Sigmoid colon (tissue), 7 donors: ENCODE measurements around the gene OLFML2B. TPM values are rescaled to one million over a fixed set of nuclear protein-coding genes. Genes with fewer than 3 reads are reported as not detected.
"Not testable (repeated sequence)": the region's sequence is repeated elsewhere in the genome, so short reads cannot be mapped to it uniquely, and the experiment has no call there.

Experiments used
- DNase-seq: peaks from one replicate; pipeline ENCODE4 v3.0.0-alpha.2; 2019
- H3K27ac ChIP-seq, 4 donors: fragments of 200-600 bp; sonication (generic); one replicate each; pipeline ENCODE4 v1.5.1; 2016 to 2019; ENCODE audit warnings: mild to moderate bottlenecking in 1 of 4
- H3K27me3 ChIP-seq, 3 donors: fragments of 200-600 bp; sonication (generic); one replicate each; pipeline ENCODE4 v1.5.1; 2019; ENCODE audit warnings: mild to moderate bottlenecking in 1 of 3
- H3K36me3 ChIP-seq, 4 donors: fragments of 200-600 bp; sonication (generic); one replicate each; pipeline ENCODE4 v1.5.1; 2016 to 2019
- H3K4me1 ChIP-seq, 4 donors: fragments of 200-600 bp; sonication (generic); one replicate each; pipeline ENCODE4 v1.5.1; 2017 to 2019
- H3K4me3 ChIP-seq, 4 donors: fragments of 200-600 bp; sonication (generic); one replicate each; pipeline ENCODE4 v1.5.1; 2017 to 2019; ENCODE audit warnings: mild to moderate bottlenecking in 2 of 4, moderate library complexity in 1 of 4
- H3K9me3 ChIP-seq, 4 donors: fragments of 200-600 bp in 3 of 4; sonication (generic) in 3 of 4; one replicate each; pipeline versions ENCODE4 v1.5.1 to v1.6.1; 2013 to 2019
- CTCF ChIP-seq, 4 experiments: fragments of 450-650 bp in 3 of 4; fragments of 200-600 bp in 1 of 4; IDR thresholded peaks; one replicate each; pipeline ENCODE4 v1.5.1; 2016 to 2019; ENCODE audit warnings: antibody characterized with exemption in 4 of 4, mild to moderate bottlenecking in 3 of 4, moderate library complexity in 2 of 4
- EP300 ChIP-seq, 4 donors: sonication (generic); formaldehyde crosslinking; IDR thresholded peaks; one replicate each; pipeline ENCODE4 v1.6.1; 2017; ENCODE audit warnings: antibody characterized with exemption in 4 of 4
- POLR2A ChIP-seq, 2 donors: fragments of 450-650 bp; IDR thresholded peaks; one replicate each; pipeline ENCODE4 v1.6.1; 2016; ENCODE audit warnings: antibody characterized with exemption in 2 of 2, mild to moderate bottlenecking in 2 of 2, moderate library complexity in 2 of 2
- POLR2AphosphoS5 ChIP-seq, 4 donors: sonication (generic); formaldehyde crosslinking; IDR thresholded peaks; one replicate each; pipeline ENCODE4 v1.6.1; 2017; ENCODE audit warnings: antibody characterized with exemption in 4 of 4
- WGBS, 2 donors: extraction: QIAGEN DNeasy Blood & Tissue Kit; methylation state at CpG; one replicate each; pipeline ENCODE4 v1.1.7; 2013; 5-methylcytosine and 5-hydroxymethylcytosine counted together
- intact Hi-C: fragments of 100-400 bp; cut with DNase I; formaldehyde crosslinking; loops from one replicate; pipeline ENCODE4 v1.15.1; 2023
- polyA plus RNA-seq, 3 donors: library from polyadenylated mRNA; stranded (reverse); fragments of 200-250 nt; gene quantifications; one replicate each; pipeline ENCODE4 v1.2.3, GENCODE V29; 2013
- total RNA-seq, 4 donors: library from RNA; depleted of rRNA; stranded (reverse); fragments of >200 nt; gene quantifications; one replicate each; pipeline ENCODE4 v1.1.0, GENCODE V29; 2016
- donor health status: healthy with polysubstance abuse.
- donor health status: Bipolar disorder and iron deficiency.
- donor health status: healthy.

The OLFML2B gene
- total and polyA plus RNA-seq, 7 donors: 1.2 to 27.4 (median 14.3) TPM

DNA sequence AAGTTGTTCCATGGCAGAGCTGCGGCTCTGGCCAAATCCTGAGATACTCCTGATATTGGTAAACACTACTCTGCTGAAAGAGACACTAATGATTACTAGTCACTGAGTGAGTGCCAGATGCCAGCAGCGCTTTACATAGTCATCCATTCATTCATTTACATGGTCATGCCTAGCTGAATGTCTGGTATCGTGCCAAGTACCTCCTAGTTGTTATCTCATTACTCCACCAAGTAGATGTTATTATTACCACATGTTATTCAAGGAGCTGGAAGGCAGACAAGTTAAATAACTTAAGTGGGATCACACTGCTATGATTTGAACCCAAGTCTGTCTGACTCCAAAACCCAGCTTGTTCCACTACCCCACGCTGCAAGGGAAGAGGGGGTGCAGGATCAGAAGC lies 4.7 kb downstream of the OLFML2B start:
- H3K27me3 ChIP-seq: no peaks in the 10 kb centered on the region
- WGBS, 2 donors: 92 to 93% methylated on average over 4 of the region's 4 CpGs
- H3K9me3 ChIP-seq: no peaks in the 10 kb centered on the region
- intact Hi-C loops: no loop called here
- peaks cover 0 to 54% (median 39%) of the 10 kb centered on the region in 4 donors for H3K4me1 ChIP-seq
- TF ChIP-seq EP300 (IDR thresholded peaks at IDR 0.05) (no peak), CTCF (IDR thresholded peaks at IDR 0.05) (no peak), POLR2AphosphoS5 (IDR thresholded peaks at IDR 0.05) (no peak), POLR2A (IDR thresholded peaks at IDR 0.05) (no peak)
- DNase-seq: no peak
- H3K36me3 ChIP-seq: peaks cover 0 to 58% (median 4%) of the 10 kb centered on the region in 4 donors
- no peak overlapping the region for H3K4me3 ChIP-seq
- H3K27ac ChIP-seq: peak overlapping the region in 1 of 4 donors; percentile 41

- TF ChIP-seq POLR2A (IDR thresholded peaks at IDR 0.05) (no peak), POLR2AphosphoS5 (IDR thresholded peaks at IDR 0.05) (no peak), CTCF (IDR thresholded peaks at IDR 0.05) (no peak), EP300 (IDR thresholded peaks at IDR 0.05) (no peak)
- Histone ChIP-seq H3K4me3 (no peak overlapping the region), H3K27ac (peak overlapping the region in 1 of 4 donors; percentile 41), H3K27me3 (no peaks in the 10 kb centered on the region), H3K4me1 (peaks cover 0 to 54% (median 37%) of the 10 kb centered on the region in 4 donors), H3K9me3 (no peaks in the 10 kb centered on the region), H3K36me3 (peaks cover 0 to 61% (median 4%) of the 10 kb centered on the region in 4 donors)
- 92 to 94% methylated on average over 4 of the region's 4 CpGs for WGBS, 2 donors
- intact Hi-C loops: no loop called here
- no peak for DNase-seq
These were observed 5.3 kb downstream of the OLFML2B start for GRCh38 chr1:162018418-162018817.

- Histone ChIP-seq H3K36me3 (peaks cover 0 to 61% (median 4%) of the 10 kb centered on the region in 4 donors), H3K4me1 (peaks cover 0 to 51% (median 32%) of the 10 kb centered on the region in 4 donors)
- H3K27ac ChIP-seq, H3K9me3 ChIP-seq, DNase-seq, H3K4me3 ChIP-seq, H3K27me3 ChIP-seq, intact Hi-C loops: not testable (repeated sequence)
These were observed 5.9 kb downstream of the OLFML2B start for GRCh38 chr1:162017791-162018190.

DNA sequence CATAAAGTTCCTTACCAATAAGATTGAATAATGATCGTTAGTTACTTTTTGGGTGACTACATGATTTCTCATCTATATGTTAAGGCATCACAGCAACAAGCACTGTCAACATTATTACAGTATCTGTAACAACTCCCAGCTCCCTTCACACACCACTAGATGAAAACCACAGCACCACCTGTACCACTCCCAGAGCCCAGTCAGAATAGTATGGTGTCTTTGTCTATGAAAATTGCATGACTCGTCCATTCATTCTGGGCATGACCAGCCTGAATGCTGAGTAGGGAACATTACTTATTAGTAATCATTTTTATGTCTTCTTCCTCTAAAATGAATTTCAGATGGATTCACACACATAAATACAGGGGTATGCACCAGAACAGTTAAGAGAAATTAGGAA lies 7.0 kb downstream of the OLFML2B start:
- Histone ChIP-seq H3K9me3 (no peaks in the 10 kb centered on the region), H3K27ac (no peak overlapping the region), H3K36me3 (peaks cover 0 to 61% (median 4%) of the 10 kb centered on the region in 4 donors), H3K27me3 (no peaks in the 10 kb centered on the region), H3K4me3 (no peak overlapping the region), H3K4me1 (peaks cover 0 to 51% (median 30%) of the 10 kb centered on the region in 4 donors)
- 76 to 84% methylated on average over 2 of the region's 2 CpGs for WGBS, 2 donors
- no peak for DNase-seq
- intact Hi-C loops: no loop called here
- TF ChIP-seq CTCF (IDR thresholded peaks at IDR 0.05): no peak

GRCh38 chr1:162015196-162015595 lies 8.5 kb downstream of the OLFML2B start:
- Histone ChIP-seq H3K27me3 (no peaks in the 10 kb centered on the region), H3K9me3 (no peaks in the 10 kb centered on the region), H3K4me1 (peaks cover 0 to 51% (median 30%) of the 10 kb centered on the region in 4 donors), H3K36me3 (peaks cover 0 to 61% (median 4%) of the 10 kb centered on the region in 4 donors), H3K27ac (no peak overlapping the region), H3K4me3 (no peak overlapping the region)
- 49 to 79% methylated on average over 3 of the region's 3 CpGs for WGBS, 2 donors
- TF ChIP-seq POLR2AphosphoS5 (IDR thresholded peaks at IDR 0.05): no peak
- no peak for TF ChIP-seq EP300 (IDR thresholded peaks at IDR 0.05)
- no peak for TF ChIP-seq CTCF (IDR thresholded peaks at IDR 0.05)
- TF ChIP-seq POLR2A (IDR thresholded peaks at IDR 0.05): no peak
- no peak for DNase-seq
- intact Hi-C loops: no loop called here
